GM21360 (cell line): ENCODE measurements around the gene MUC5B.
"Not testable (repeated sequence)": the region's sequence is repeated elsewhere in the genome, so short reads cannot be mapped to it uniquely, and the experiment has no call there.

Experiments
- ATAC-seq: cut with Tn5 transposase; IDR thresholded peaks from one replicate; pipeline ENCODE4 v1.9.1; 2021; ENCODE audit warnings: mild to moderate bottlenecking, moderate library complexity; ENCODE audit not compliant: unreplicated experiment

The MUC5B gene

DNA sequence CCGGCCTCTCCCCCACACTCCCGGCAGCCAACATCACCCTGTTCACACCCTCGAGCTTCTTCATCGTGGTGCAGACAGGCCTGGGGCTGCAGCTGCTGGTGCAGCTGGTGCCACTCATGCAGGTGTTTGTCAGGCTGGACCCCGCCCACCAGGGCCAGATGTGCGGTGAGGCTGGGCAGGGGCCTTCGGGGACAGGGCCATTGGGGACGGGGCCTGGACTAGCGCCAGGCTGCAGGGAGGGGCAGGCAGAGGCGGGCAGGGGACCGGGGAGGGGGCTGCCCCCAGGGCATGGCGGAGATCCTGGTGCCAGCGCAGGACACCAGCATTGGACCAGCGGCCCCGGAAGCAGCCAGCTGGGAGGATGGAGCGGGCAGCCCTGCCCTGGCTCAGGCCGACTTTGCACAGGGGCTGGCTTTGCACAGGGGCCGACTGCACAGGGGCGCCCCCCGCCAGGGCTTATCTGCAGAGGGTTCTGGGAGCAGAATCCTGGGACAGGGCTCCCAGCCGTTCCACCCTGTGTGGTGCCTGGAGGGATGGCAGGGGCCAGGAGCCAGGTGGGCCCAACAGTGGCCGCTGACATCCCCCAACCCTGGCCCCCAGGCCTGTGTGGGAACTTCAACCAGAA, 8.6 kb downstream of the MUC5B start:
- no peak for ATAC-seq

DNA sequence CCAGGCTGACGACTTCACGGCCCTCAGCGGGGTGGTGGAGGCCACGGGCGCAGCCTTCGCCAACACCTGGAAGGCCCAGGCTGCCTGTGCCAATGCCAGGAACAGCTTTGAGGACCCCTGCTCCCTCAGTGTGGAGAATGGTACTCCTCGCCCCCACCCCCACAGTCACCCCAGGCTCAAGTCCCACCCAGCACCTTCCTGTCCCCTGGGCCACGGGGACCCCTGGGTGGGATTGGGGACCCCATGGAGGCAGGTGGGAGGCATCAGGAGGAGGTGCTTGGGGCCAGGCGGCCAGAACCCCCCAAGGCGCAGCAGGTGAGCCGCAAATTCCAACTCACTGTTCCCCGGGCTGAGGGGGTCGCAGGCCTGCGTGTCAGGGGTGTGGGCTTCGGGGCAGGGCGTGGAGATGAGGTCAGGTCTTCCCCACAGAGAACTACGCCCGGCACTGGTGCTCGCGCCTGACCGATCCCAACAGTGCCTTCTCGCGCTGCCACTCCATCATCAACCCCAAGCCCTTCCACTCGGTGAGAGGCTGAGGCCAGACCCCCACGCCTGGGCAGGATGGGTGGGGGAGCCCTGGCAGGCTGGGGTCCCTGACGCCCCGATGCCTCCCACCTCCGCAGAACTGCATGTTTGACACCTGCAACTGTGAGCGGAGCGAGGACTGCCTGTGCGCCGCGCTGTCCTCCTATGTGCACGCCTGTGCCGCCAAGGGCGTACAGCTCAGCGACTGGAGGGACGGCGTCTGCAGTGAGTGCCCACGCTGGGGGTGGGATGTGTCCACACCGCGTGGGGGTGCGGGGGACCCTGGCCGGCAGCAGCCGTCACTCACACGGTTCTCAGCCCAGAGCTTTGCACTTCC, 9.4 kb downstream of the MUC5B start:
- no peak for ATAC-seq

DNA sequence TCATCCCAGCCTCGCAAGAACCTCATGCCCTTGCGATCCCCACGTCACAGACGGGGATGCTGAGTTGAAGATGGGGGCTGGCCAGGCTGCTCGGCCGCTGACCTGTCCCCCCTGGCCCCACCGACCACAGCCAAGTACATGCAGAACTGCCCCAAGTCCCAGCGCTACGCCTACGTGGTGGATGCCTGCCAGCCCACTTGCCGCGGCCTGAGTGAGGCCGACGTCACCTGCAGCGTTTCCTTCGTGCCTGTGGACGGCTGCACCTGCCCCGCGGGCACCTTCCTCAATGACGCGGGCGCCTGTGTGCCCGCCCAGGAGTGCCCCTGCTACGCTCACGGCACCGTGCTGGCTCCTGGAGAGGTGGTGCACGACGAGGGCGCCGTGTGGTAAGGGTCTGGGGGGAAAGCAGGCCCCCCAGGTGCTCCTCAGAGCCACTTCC, 10.0 kb downstream of the MUC5B start:
- no peak for ATAC-seq

DNA sequence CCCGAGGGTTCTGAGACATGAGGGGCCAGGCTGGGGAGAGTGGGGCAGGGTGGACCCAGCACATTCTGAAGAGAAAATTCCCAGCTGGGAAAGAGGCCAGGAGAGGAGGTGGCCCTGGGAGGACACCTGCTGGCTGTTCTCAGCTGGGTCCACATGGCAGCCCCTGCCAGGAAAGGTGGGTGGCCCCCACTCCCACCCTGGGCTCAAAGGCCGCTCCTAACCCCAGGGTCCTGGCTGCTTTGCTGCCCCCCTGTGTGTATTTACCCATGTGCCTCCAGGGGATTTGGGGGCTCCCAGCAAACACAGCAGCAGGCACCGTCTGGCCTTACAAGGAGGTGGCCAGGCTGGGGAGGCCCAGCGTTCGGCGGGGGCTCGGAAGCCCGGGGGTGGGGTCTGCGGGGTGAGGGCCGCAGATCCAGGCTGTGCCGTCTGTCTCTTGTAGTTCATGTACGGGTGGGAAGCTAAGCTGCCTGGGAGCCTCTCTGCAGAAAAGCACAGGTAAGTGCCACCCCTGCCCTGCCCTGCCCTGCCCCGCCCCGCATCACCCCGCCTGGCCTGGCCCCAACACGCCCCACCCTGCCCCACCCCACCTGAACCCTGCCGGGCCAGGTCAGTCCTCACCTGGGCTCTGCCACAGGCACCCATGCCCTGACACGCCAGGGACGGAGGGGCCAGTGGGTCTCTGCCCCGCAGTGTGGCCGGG, 10.6 kb downstream of the MUC5B start:
- ATAC-seq = no peak

DNA sequence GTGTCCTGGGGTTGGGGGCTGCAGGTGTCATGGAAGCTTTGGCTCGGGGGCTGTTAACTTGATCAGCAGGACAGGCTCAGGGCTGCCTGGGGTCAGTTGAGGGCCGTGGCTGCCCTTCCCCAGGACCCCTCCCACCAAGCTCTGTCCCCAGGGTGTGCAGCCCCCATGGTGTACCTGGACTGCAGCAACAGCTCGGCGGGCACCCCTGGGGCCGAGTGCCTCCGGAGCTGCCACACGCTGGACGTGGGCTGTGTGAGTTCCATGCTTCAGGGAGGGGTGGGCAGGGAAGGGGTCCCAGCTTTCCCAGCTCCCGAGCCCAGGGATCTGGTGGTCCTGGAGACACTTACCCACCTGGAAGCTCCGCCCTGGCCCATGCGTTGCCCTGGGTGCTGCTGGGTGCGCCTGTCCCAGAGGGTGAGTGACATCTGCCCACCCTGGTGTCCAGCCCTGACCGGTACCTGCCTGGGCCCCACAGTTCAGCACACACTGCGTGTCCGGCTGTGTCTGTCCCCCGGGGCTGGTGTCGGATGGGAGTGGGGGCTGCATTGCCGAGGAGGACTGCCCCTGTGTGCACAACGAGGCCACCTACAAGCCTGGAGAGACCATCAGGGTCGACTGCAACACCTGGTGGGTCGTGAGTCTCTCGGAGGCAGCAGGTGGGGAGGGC, 11.3 kb downstream of the MUC5B start:
- no peak for ATAC-seq

DNA sequence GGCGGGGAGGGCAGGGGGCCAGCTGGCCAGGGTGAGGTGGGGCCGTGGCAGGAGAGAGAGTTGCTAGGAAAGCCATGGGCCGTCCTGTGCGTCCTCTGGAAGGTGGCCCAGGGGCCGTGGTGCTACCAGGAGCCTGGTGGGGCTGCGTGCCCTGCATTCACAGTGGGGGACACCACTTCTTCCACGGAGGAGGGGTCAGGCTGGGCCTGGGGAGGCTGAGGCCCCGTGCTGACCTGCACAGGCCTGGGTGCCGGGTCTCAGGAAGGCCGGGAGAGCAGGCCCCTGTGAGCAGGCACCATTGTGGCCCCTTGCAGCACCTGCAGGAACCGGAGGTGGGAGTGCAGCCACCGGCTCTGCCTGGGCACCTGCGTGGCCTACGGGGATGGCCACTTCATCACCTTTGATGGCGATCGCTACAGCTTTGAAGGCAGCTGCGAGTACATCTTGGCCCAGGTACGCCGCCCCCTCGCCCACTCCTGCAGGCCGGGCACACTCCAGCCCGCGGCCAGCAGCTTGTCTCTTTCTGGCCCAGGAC, 12.0 kb downstream of the MUC5B start:
- ATAC-seq = no peak

DNA sequence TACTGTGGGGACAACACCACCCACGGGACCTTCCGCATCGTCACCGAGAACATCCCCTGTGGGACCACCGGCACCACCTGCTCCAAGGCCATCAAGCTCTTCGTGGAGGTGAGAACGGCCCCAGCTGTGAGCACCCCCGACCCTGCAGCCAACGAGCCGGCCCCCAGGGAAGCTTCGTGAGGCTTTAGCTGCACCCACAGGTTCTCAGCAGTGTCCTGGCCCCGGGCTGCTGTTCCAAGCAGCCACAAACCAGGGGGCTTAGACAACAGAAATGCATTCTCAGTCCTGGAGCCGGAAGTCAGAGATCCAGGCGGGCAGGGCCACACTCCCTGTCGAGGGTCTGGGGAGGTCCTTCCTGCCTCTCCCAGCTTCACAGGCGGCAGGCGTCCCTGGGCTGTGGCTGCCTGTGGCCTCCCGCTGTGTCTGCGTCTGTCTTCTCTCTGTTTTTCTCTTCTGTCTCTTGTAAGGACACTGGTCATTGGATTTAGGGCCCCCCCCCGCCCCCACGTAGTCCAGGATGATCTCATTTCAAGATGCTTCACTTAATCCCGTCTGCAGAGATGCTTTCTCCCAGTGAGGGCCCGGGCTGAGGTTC, 12.5 kb downstream of the MUC5B start:
- no peak for ATAC-seq

DNA sequence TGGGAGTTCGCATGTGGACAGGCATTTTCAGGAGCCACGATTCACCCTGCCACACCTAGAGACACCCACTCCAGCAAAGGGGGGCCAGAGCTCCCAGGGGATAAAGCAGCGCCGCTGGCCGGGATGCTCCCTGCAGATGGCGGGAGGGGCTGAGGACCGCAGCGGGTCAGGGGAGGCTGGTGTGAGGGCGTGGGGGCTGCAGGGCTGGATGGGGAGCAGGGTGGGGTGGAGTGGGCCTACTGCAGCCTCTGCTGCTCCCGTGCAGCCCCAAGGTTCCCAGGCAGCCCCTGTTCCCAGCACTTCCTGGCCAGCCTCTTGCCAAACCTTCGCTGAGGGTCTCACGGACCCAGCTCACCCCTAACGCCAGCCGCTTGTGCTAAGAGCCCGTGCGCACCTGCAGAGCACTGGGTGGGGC, 13.0 kb downstream of the MUC5B start:
- no peak for ATAC-seq

DNA sequence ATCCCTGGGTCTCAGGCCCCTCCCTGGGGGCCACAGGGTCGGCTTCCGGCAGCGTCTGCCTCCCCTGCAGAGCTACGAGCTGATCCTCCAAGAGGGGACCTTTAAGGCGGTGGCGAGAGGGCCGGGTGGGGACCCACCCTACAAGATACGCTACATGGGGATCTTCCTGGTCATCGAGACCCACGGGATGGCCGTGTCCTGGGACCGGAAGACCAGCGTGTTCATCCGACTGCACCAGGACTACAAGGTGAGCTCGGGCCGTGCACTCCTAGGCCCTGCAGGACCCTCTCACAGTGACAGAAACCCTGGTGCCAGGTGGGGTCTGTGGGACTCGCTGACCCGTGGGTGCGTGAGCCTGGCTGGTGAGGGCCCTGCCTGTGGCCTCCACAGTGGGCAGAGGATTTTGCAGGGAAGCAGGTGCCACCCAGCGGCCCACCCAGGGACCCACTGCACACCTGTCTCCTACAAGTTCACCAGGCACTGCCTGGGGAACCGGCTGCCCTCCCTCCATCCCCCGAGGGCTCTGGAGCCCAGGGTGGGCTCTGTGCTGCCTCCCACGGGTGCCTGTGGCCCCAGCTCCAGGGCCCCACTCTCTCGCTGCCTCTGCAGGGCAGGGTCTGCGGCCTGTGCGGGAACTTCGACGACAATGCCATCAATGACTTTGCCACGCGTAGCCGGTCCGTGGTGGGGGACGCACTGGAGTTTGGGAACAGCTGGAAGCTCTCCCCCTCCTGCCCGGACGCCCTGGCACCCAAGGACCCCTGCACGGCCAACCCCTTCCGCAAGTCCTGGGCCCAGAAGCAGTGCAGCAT, 13.7 kb downstream of the MUC5B start:
- ATAC-seq = no peak

DNA sequence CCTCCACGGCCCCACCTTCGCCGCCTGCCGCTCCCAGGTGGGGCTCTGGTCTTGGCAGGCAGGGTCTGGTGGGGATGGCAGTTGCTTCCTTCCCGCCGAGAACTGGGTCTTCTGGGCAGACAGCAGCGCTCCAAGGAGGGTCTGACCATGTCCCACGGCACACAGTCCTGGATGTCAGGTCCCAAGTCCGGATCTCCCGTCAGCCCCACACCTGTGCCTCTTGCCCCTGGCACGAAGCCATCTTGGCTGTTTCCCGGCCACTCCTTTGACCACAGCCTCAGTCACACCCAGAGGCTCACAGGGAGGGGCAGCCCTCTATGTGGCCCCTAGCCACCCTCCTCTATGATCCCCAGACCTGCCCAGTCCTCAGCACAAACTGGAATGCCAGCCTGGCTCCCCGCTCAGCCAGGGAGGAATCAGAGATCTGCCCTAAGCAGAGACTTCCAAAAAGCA, 14.3 kb downstream of the MUC5B start:
- no peak for ATAC-seq

DNA sequence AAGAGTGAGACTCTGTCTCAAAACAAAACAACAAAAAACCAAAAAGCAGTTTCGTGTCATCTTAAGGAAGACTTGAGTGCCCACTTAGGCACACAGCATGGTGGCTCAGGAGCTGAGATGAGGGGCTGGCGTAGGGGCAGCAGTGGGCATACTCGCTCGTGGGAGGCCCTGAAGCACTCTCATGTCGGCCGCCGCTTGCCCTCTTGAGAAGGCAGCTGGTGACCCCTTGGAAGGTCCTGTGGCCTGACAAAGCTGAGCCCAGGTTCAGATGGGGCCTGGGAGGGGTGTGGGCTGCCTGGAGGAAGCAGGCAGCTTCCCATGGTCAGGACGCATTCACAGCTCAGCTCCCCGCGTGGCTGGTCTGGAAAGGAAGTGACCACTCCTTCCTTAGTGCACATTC, 15.0 kb downstream of the MUC5B start:
- ATAC-seq = no peak

DNA sequence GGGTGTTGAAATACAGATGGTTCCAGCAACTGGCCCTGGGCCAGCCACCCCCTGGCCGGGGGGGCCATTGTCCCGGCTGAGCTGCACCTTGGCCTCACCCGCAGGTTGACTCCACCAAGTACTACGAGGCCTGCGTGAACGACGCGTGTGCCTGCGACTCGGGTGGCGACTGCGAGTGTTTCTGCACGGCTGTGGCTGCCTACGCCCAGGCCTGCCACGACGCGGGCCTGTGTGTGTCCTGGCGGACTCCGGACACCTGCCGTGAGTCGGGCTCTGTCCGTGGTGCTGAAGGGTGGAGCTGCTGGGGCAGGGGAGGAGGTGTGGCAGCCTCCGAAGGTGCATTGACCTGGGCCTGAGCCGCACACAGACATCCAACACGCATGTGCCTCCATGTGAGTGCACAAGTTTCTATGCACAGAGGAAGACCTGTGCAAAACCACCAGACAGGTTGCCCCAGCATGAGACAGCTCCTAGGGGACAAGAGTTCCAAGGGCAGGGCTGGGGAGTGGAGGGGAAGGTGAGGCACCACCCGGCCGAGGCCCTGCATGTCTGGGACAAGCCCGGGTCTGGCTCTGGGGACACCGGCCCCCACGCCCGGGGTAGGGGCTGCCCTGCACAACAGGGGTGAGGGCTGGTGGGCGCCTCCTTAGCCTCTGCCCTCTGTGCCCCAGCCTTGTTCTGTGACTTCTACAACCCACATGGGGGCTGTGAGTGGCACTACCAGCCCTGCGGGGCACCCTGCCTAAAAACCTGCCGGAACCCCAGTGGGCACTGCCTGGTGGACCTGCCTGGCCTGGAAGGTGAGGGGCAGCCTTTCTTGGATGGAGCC, 16.1 kb downstream of the MUC5B start:
- no peak for ATAC-seq

DNA sequence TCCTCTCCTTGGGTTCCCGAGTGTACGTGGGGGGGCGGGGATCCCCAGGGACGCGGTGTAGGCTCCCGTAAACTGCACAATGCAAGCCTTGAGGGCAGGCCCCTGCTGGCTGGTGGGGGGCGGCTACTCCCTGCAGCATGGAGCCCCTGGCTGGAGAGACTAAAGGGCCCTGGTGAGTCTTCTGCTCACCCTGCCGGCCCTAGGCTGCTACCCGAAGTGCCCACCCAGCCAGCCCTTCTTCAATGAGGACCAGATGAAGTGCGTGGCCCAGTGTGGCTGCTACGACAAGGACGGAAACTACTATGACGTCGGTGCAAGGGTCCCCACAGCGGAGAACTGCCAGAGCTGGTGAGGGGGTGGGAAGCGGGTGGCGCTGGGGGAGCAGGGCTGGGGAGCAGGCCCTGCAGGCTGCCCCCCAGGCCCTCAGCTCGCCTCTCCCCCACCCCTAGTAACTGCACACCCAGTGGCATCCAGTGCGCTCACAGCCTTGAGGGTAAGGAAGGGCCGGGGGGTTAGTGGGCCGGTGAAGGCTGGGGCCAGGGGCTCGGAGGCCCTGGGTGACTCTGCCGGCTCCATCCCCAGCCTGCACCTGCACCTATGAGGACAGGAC, 16.8 kb downstream of the MUC5B start:
- no peak for ATAC-seq

DNA sequence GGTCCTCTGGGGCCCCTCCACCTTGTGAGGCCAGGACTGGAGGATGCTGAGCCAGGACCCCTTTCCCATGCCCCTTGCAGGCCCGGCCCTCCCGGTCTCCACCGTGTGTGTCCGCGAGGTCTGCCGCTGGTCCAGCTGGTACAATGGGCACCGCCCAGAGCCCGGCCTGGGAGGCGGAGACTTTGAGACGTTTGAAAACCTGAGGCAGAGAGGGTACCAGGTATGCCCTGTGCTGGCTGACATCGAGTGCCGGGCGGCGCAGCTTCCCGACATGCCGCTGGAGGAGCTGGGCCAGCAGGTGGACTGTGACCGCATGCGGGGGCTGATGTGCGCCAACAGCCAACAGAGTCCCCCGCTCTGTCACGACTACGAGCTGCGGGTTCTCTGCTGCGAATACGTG, 17.9 kb downstream of the MUC5B start:
- ATAC-seq = no peak

DNA sequence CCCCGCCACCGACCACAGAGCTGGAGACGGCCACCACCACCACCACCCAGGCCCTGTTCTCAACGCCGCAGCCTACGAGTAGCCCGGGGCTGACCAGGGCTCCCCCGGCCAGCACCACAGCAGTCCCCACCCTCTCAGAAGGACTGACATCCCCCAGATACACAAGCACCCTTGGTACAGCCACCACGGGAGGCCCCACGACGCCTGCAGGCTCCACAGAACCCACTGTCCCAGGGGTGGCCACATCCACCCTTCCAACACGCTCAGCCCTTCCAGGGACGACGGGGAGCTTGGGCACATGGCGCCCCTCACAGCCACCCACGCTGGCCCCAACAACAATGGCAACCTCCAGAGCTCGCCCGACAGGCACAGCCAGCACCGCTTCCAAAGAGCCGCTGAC, 18.8 kb downstream of the MUC5B start:
- no peak for ATAC-seq

DNA sequence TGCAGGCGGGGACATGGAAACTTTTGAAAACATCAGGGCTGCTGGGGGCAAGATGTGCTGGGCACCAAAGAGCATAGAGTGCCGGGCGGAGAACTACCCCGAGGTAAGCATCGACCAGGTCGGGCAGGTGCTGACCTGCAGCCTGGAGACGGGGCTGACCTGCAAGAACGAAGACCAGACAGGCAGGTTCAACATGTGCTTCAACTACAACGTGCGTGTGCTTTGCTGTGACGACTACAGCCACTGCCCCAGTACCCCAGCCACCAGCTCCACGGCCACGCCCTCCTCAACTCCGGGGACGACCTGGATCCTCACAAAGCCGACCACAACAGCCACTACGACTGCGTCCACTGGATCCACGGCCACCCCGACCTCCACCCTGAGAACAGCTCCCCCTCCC, 19.4 kb downstream of the MUC5B start:
- ATAC-seq = no peak

DNA sequence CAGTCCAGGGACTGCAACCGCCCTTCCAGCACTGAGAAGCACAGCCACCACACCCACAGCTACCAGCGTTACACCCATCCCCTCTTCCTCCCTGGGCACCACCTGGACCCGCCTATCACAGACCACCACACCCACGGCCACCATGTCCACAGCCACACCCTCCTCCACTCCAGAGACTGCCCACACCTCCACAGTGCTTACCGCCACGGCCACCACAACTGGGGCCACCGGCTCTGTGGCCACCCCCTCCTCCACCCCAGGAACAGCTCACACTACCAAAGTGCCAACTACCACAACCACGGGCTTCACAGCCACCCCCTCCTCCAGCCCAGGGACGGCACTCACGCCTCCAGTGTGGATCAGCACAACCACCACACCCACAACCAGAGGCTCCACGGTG, 19.9 kb downstream of the MUC5B start:
- not testable (repeated sequence) for ATAC-seq

DNA sequence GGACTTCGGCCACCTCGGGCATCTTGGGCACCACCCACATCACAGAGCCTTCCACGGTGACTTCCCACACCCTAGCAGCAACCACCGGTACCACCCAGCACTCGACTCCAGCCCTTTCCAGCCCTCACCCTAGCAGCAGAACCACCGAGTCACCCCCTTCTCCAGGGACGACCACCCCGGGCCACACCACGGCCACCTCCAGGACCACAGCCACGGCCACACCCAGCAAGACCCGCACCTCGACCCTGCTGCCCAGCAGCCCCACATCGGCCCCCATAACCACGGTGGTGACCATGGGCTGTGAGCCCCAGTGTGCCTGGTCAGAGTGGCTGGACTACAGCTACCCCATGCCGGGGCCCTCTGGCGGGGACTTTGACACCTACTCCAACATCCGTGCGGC, 20.7 kb downstream of the MUC5B start:
- ATAC-seq = not testable (repeated sequence)
